IPS-NIHi11 (cell line): ENCODE results near the gene EFNB2.
A peak's percentile ranks its signal among the peaks of the same experiment; 100 is the strongest.

Source experiments
- DNase-seq: peaks from one replicate; pipeline ENCODE4 v3.0.0; 2012; ENCODE audit warnings: mixed read lengths, low spot score

EFNB2 gene

GRCh38 chr13:106535552-106536243, at the start of gene EFNB2:
Gene EFNB2 (minus strand): TSS chr13:106535662. CDS start chr13:106534964, 698 bp downstream.
- peak; percentile 96 for DNase-seq

GRCh38 chr13:106581225-106581624, 45.8 kb upstream of the EFNB2 start:
- no peak for DNase-seq

- no peak for DNase-seq
Observed at GRCh38 chr13:106575896-106576295, 40.4 kb upstream of the EFNB2 start.

GRCh38 chr13:106573868-106574267, 38.4 kb upstream of the EFNB2 start:
- no peak for DNase-seq

- DNase-seq = no peak
Observed at GRCh38 chr13:106573284-106573846, 37.9 kb upstream of the EFNB2 start.

GRCh38 chr13:106570299-106570852, 34.9 kb upstream of the EFNB2 start:
- peak; percentile 77 for DNase-seq

- DNase-seq = no peak
Observed at GRCh38 chr13:106569233-106570095, 34.0 kb upstream of the EFNB2 start.

- no peak for DNase-seq
Observed at GRCh38 chr13:106568299-106569003, 33.0 kb upstream of the EFNB2 start.

- peak; percentile 94 for DNase-seq
Observed at GRCh38 chr13:106567474-106568298, 32.2 kb upstream of the EFNB2 start, which contains the start of gene ARGLU1. Gene ARGLU1 (minus strand): TSS chr13:106568137. CDS start chr13:106567919, 218 bp downstream.

GRCh38 chr13:106566641-106567473, 31.4 kb upstream of the EFNB2 start:
- peak; percentile 47 for DNase-seq

- DNase-seq = no peak
Observed at GRCh38 chr13:106565127-106565775, 29.8 kb upstream of the EFNB2 start.

- no peak for DNase-seq
Observed at GRCh38 chr13:106562301-106562700, 26.8 kb upstream of the EFNB2 start.

- no peak for DNase-seq
Observed at GRCh38 chr13:106561551-106562170, 26.2 kb upstream of the EFNB2 start.

- DNase-seq = no peak
Observed at GRCh38 chr13:106560821-106561220, 25.4 kb upstream of the EFNB2 start.

GRCh38 chr13:106558527-106558926, 23.1 kb upstream of the EFNB2 start:
- DNase-seq = no peak

- no peak for DNase-seq
Observed at GRCh38 chr13:106555631-106556328, 20.3 kb upstream of the EFNB2 start.

GRCh38 chr13:106551751-106552150, 16.3 kb upstream of the EFNB2 start:
- no peak for DNase-seq

- no peak for DNase-seq
Observed at GRCh38 chr13:106551350-106551749, 15.9 kb upstream of the EFNB2 start.
